Peyer's patch (tissue), 4 donors: Measurements from ENCODE around the gene ELF1.

Experiments
- CTCF ChIP-seq, 6 experiments: fragments of 450-650 bp in 4 of 6; fragments of 200-600 bp in 2 of 6; sonication (generic) in 1 of 6; IDR thresholded peaks; one replicate each; pipeline ENCODE4 v1.5.1; 2017 to 2019; ENCODE audit warnings: antibody characterized with exemption in 6 of 6, mild to moderate bottlenecking in 3 of 6, moderate library complexity in 1 of 6
- POLR2A ChIP-seq, 2 donors: fragments of 450-650 bp; IDR thresholded peaks; one replicate each; pipeline ENCODE4 v1.5.1; 2017; ENCODE audit warnings: antibody characterized with exemption in 2 of 2, mild to moderate bottlenecking in 2 of 2, moderate library complexity in 2 of 2

GRCh38 chr13:40982772-40983171 lies 36.3 kb downstream of the ELF1 start:
- no peak for TF ChIP-seq CTCF (IDR thresholded peaks at IDR 0.05)
- TF ChIP-seq POLR2A (IDR thresholded peaks at IDR 0.05): peak; percentile 63 to 83
